ENCODE results near the gene DENND2C. TPM values are rescaled to one million over a fixed set of nuclear protein-coding genes. Genes with fewer than 3 reads are reported as not detected.

The DENND2C gene
- total RNA-seq, 1 donor from 2014 or later, result 3.2 TPM

GRCh38 chr1:114540821-114541220 is 129.0 kb downstream of the DENND2C start:
- H3K4me1 ChIP-seq, result no peaks in the 10 kb centered on the region
- no peak for TF ChIP-seq CTCF (IDR thresholded peaks at IDR 0.05; ENCODE audit: borderline replicate concordance)
- intact Hi-C loops (cut with micrococcal nuclease), result no loop called here
- H3K27ac ChIP-seq (replicated peaks), result no peak overlapping the region
- DNase-seq, result no peak
- no peak overlapping the region for H3K4me3 ChIP-seq
- no peaks in the 10 kb centered on the region for H3K9me3 ChIP-seq (replicated peaks)
- H3K27me3 ChIP-seq (ENCODE audit: low read depth), result no peaks in the 10 kb centered on the region
- no peaks in the 10 kb centered on the region for H3K36me3 ChIP-seq

- intact Hi-C loops (cut with micrococcal nuclease), result no loop called here
- Histone ChIP-seq H3K4me3 (no peak overlapping the region), H3K36me3 (no peaks in the 10 kb centered on the region), H3K9me3 (replicated peaks) (no peaks in the 10 kb centered on the region), H3K27me3 (ENCODE audit: low read depth) (no peaks in the 10 kb centered on the region), H3K27ac (replicated peaks) (no peak overlapping the region), H3K4me1 (no peaks in the 10 kb centered on the region)
- no peak for DNase-seq
- no peak for TF ChIP-seq CTCF (IDR thresholded peaks at IDR 0.05; ENCODE audit: borderline replicate concordance)
Measured at GRCh38 chr1:114540272-114540671, 129.6 kb downstream of the DENND2C start.

GRCh38 chr1:114536043-114536442 is 133.8 kb downstream of the DENND2C start:
- no peak for TF ChIP-seq CTCF (IDR thresholded peaks at IDR 0.05; ENCODE audit: borderline replicate concordance)
- H3K27me3 ChIP-seq (ENCODE audit: low read depth), result no peaks in the 10 kb centered on the region
- intact Hi-C loops (cut with micrococcal nuclease), result no loop called here

GRCh38 chr1:114535401-114535800 is 134.4 kb downstream of the DENND2C start:
- intact Hi-C loops (cut with micrococcal nuclease), result no loop called here
- DNase-seq, result no peak
- Histone ChIP-seq H3K27me3 (ENCODE audit: low read depth) (no peaks in the 10 kb centered on the region), H3K27ac (replicated peaks) (no peak overlapping the region), H3K9me3 (replicated peaks) (no peaks in the 10 kb centered on the region), H3K36me3 (no peaks in the 10 kb centered on the region), H3K4me1 (no peaks in the 10 kb centered on the region), H3K4me3 (no peak overlapping the region)
- TF ChIP-seq CTCF (IDR thresholded peaks at IDR 0.05; ENCODE audit: borderline replicate concordance), result no peak

More at GRCh38 chr1:114536043-114536442, 133.8 kb downstream of the DENND2C start:
- no peaks in the 10 kb centered on the region for H3K36me3 ChIP-seq
- H3K4me1 ChIP-seq, result no peaks in the 10 kb centered on the region
- no peak for DNase-seq
- H3K4me3 ChIP-seq, result no peak overlapping the region
- H3K9me3 ChIP-seq (replicated peaks), result no peaks in the 10 kb centered on the region
- no peak overlapping the region for H3K27ac ChIP-seq (replicated peaks)

Other genes starting within 250 kb of the DENND2C start
- 14.2 TPM for gene TRIM33, start 158.8 kb downstream of the DENND2C start, total RNA-seq
- 32.9 TPM for gene BCAS2, start 88.4 kb downstream of the DENND2C start, total RNA-seq
- gene AMPD1, start 25.5 kb upstream of the DENND2C start, total RNA-seq, result not detected
- 7.6 TPM for gene NRAS, start 46.7 kb upstream of the DENND2C start, total RNA-seq
- gene CSDE1, start 87.9 kb upstream of the DENND2C start, total RNA-seq, result 910 TPM
- 26.0 TPM for gene SIKE1, start 110.6 kb upstream of the DENND2C start, total RNA-seq
- not detected for gene SYCP1, start 184.8 kb upstream of the DENND2C start, total RNA-seq